GM12878 (cell line): ENCODE measurements around the gene UNK. TPM values are rescaled to one million over a fixed set of nuclear protein-coding genes. Genes with fewer than 3 reads are reported as not detected.

Experiments
- ATF2 ChIP-seq: IDR thresholded peaks from 2 replicates; pipeline ENCODE4 v1.6.1; 2012; ENCODE audit warnings: low read length, inconsistent platforms
- BCL3 ChIP-seq: IDR thresholded peaks from 2 replicates; pipeline ENCODE4 v1.6.1; 2011; ENCODE audit warnings: borderline replicate concordance, low read depth, mild to moderate bottlenecking, moderate library complexity, low read length; ENCODE audit not compliant: insufficient read depth, poor library complexity, severe bottlenecking
- CUX1 ChIP-seq: IDR thresholded peaks from 2 replicates; pipeline ENCODE4 v1.6.1; 2012; ENCODE audit warnings: improper control_type of control experiment, low read depth, low read length; ENCODE audit not compliant: insufficient replicate concordance
- HDGF ChIP-seq: fragments of 450-650 bp; IDR thresholded peaks from 2 replicates; pipeline ENCODE4 v1.6.1; 2016; ENCODE audit warnings: antibody characterized with exemption
- IKZF2 ChIP-seq, 2 experiments: fragments of 450-650 bp; IDR thresholded peaks; 2 replicates each; pipeline ENCODE4 v1.6.1; 2017; ENCODE audit warnings: mild to moderate bottlenecking in 2 of 2, moderate library complexity in 2 of 2
- KDM1A ChIP-seq: fragments of 200-600 bp; sonication (generic); IDR thresholded peaks from 2 replicates; pipeline ENCODE4 v1.6.1; 2016; ENCODE audit warnings: borderline replicate concordance
- MLLT1 ChIP-seq: fragments of 450-650 bp; IDR thresholded peaks from 2 replicates; pipeline ENCODE4 v1.6.1; 2016; ENCODE audit warnings: mild to moderate bottlenecking
- RB1 ChIP-seq: fragments of 450-650 bp; formaldehyde crosslinking; IDR thresholded peaks from 2 replicates; pipeline ENCODE4 v1.6.1; 2017; ENCODE audit warnings: mild to moderate bottlenecking, borderline replicate concordance
- ZNF592 ChIP-seq: fragments of 450-650 bp; IDR thresholded peaks from 2 replicates; pipeline ENCODE4 v1.6.1; 2017; ENCODE audit warnings: mild to moderate bottlenecking, moderate library complexity
- polyA plus RNA-seq, 11 experiments: library from polyadenylated mRNA; depleted of rRNA in 4 of 11; unstranded in 6 of 11; stranded (reverse) in 5 of 11; fragments of >200 nt; fragmentation: Nextera tagmentation in 4 of 11; fragmentation: Illumina TruSeq in 1 of 11; extraction: Ambion mirVana in 4 of 11; extraction: Trizol in 1 of 11; gene quantifications; 1 replicate in 1 of 11; 2 replicates in 10 of 11; pipeline versions ENCODE4 v1.2.1 to v1.2.3, GENCODE V29; 2011 to 2016; ENCODE audit warnings: inconsistent platforms in 2 of 11, missing spikeins in 2 of 11, low read depth in 1 of 11
- total RNA-seq, 4 experiments: library from RNA; depleted of rRNA in 3 of 4; stranded (reverse); fragments of >200 nt in 3 of 4; fragmentation: Illumina TruSeq in 1 of 4; extraction: Trizol in 1 of 4; gene quantifications; 2 replicates each; pipeline versions ENCODE4 v1.2.1 to v1.2.3, GENCODE V29; 2013 to 2021

UNK gene
- total and polyA plus RNA-seq, 10 of the 15 experiments (the other 5 are each of a cell fraction or from before 2014, with no cell fraction given), result 8.9 to 34.5 (median 27.3) TPM

- TF ChIP-seq ZNF592 (no peak), CUX1 (no peak), RB1 (no peak), HDGF (no peak), IKZF2 (IDR thresholded peaks at IDR 0.05) (no peak), KDM1A (no peak), BCL3 (no peak), MLLT1 (no peak), ATF2 (no peak)
- TF ChIP-seq, all 136 proteins: peak for 0
These were observed 44.0 kb upstream of the UNK start (continued) for GRCh38 chr17:75740631-75741077.
